Kidney epithelial cell (primary cell): ENCODE measurements around the gene SPHKAP. TPM values are rescaled to one million over a fixed set of nuclear protein-coding genes. Genes with fewer than 3 reads are reported as not detected.

Experiments used
- DNase-seq: peaks from one replicate; pipeline ENCODE4 v3.0.0-alpha.2; 2010; ENCODE audit warnings: low read depth
- H3K27me3 ChIP-seq: 2 replicates; pipeline ENCODE4 v1.6.0; 2011; ENCODE audit warnings: low read length; ENCODE audit not compliant: control insufficient read depth, insufficient read depth
- H3K36me3 ChIP-seq: 2 replicates; pipeline ENCODE4 v1.5.1; 2011; ENCODE audit warnings: low read length; ENCODE audit not compliant: control insufficient read depth, insufficient read depth
- H3K4me3 ChIP-seq: 2 replicates; pipeline ENCODE4 v1.5.1; 2011; ENCODE audit warnings: low read depth, mild to moderate bottlenecking, control low read depth, low read length
- total RNA-seq: library from RNA; depleted of rRNA; stranded (reverse); fragments of >200 nt; gene quantifications from 2 replicates; pipeline ENCODE4 v1.2.3, GENCODE V29; 2015
- TF ChIP-seq, protein P1 (sequence below): IDR thresholded peaks from 2 replicates; pipeline ENCODE4 v1.5.1; 2011; ENCODE audit warnings: mild to moderate bottlenecking, moderate library complexity, low read length, control low read depth, inconsistent platforms; ENCODE audit not compliant: insufficient read depth, poor library complexity, severe bottlenecking

Gene SPHKAP
- total RNA-seq, 1 donor from 2014 or later = 0.17 TPM

DNA sequence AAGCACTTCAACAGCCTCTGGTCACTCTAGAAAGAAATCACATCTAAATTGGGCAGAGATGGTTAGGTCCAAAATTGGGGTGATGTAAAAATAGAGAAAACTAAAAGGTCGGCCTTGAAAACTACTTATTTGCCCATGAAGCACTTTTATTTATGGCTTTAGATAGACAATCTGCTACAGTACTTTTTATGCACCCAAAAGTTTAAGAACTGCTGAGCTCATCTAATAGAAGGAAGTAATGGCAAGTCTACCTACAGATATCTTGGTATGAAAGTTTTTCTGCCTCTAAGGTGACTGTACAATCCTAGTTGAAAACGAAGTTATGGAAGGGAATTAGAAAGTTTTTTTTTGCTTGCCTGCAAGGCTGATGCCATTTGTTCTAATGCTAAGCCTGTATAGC is 46.2 kb downstream of the SPHKAP start:
- Histone ChIP-seq H3K4me3 (no peak overlapping the region), H3K36me3 (no peaks in the 10 kb centered on the region), H3K27me3 (no peaks in the 10 kb centered on the region)
- TF ChIP-seq, protein P1, sequence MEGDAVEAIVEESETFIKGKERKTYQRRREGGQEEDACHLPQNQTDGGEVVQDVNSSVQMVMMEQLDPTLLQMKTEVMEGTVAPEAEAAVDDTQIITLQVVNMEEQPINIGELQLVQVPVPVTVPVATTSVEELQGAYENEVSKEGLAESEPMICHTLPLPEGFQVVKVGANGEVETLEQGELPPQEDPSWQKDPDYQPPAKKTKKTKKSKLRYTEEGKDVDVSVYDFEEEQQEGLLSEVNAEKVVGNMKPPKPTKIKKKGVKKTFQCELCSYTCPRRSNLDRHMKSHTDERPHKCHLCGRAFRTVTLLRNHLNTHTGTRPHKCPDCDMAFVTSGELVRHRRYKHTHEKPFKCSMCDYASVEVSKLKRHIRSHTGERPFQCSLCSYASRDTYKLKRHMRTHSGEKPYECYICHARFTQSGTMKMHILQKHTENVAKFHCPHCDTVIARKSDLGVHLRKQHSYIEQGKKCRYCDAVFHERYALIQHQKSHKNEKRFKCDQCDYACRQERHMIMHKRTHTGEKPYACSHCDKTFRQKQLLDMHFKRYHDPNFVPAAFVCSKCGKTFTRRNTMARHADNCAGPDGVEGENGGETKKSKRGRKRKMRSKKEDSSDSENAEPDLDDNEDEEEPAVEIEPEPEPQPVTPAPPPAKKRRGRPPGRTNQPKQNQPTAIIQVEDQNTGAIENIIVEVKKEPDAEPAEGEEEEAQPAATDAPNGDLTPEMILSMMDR = no peak
- DNase-seq = no peak

DNA sequence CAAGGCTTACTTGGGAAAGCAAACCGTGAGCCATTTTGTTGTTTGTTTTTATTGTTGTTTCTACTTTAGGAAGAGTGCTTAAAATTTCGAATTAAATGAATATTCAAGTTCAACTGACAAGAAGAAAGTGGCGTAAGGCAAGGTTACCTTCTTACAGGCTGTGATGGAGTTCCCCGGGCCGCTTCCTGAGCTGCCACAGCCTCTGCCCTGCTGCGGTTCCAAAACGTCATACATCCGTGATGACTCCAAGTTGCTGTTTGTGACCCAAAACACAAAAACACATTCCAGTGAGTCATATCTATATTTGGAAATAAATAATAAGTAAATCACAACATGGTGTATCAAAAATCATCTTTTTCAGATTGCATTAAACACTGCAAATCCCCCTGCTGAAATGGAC is 49.7 kb downstream of the SPHKAP start:
- no peak overlapping the region for H3K4me3 ChIP-seq
- TF ChIP-seq, protein P1 = no peak
- no peaks in the 10 kb centered on the region for H3K27me3 ChIP-seq
- no peaks in the 10 kb centered on the region for H3K36me3 ChIP-seq
- no peak for DNase-seq

DNA sequence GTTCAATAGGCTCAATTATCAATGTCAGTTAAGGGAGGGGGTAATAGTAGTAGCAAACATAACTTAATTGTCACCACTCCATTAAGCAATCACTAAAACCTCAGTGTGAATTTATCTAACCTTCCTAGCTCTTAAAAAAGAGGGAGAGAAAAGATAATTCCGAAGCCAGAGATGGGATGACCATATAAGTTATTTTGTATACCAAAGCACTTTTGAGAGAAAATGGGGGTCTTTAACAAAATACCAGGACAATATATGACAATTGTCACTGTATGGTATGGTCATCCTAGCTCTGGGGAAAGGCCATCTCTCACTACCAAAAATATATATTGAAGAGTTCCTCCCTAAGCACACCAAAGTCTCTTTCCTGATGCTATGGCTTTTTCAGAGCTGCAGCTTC is 55.1 kb downstream of the SPHKAP start:
- H3K27me3 ChIP-seq = no peaks in the 10 kb centered on the region
- no peak for DNase-seq
- no peak overlapping the region for H3K4me3 ChIP-seq
- H3K36me3 ChIP-seq = no peaks in the 10 kb centered on the region
- TF ChIP-seq, protein P1 = no peak

DNA sequence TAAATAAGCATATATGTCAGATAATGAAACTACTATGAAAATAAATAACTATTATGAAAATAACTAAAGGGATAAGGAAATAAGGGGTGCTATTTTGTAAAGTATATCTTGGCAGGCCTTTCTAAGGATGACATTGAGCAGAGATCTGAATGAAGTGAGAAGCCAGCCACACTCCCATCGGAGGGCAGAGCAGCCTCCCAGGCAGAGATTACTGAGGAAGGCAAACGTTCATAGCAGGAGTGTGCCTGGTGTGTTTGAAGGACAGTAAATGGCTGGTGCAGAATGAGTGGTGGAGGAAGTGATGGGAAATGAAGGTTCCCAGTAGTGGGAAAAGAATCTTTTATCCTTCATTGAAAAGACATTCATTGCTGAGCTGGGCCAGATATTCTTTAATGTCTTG is 62.5 kb downstream of the SPHKAP start:
- TF ChIP-seq, protein P1 = no peak
- Histone ChIP-seq H3K4me3 (no peak overlapping the region), H3K36me3 (no peaks in the 10 kb centered on the region), H3K27me3 (no peaks in the 10 kb centered on the region)
- no peak for DNase-seq

DNA sequence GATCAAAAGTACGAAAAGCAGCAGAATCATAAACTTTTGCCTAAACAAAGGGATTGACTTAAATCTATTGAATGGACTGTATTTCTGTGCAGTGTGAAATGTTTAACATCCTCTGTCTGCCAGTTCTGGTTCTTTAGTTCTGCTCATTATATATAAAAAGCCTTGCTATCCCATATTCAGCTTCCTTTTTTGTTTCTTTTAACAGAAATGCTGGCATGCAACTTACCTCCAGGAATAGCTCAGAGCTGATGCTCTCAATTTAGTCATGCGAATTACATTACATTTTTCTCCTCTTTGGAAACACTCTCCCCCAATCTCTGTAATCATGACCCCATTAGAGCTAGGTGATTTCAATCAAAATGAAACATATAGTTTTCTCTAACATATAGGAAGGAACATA is 73.6 kb downstream of the SPHKAP start:
- no peak for DNase-seq
- H3K36me3 ChIP-seq = no peaks in the 10 kb centered on the region
- TF ChIP-seq, protein P1 = no peak
- no peaks in the 10 kb centered on the region for H3K27me3 ChIP-seq
- no peak overlapping the region for H3K4me3 ChIP-seq

DNA sequence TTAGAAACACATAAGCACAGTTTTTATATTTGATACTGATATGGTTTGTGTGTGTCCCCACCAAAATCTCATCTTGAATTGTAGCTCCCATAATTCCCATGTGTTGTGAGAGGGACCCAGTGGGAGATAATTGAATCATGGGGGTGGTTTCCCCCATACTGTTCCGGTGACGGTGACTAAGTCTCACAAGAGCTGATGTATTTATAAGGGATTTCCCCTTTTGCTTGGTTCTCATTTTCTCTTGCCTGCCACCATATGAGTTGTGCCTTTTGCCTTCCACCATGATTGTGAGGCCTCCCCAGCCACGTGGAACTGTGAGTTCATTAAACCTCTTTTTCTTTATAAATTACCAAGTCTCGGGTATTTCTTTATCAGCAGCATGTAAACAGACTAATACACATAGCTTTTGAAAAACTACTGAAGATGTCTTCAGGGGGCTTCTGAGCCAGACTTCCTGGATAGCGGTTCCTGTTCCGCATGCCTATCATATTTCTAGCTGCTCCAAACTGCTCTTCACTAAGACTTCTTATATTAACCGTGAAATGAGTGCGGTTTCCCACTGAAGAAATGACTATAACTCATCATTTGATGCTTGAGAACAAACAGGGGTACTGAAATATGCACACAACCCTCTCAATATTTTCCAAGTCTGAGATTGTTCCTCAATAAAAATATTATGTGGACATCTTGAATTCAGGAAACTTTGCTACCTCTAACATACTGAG is 75.8 kb downstream of the SPHKAP start:
- no peak for DNase-seq
- TF ChIP-seq, protein P1 = no peak
- no peak overlapping the region for H3K4me3 ChIP-seq

More for the DNA sequence above, 75.8 kb downstream of the SPHKAP start:
- H3K36me3 ChIP-seq = no peaks in the 10 kb centered on the region
- no peaks in the 10 kb centered on the region for H3K27me3 ChIP-seq
